Endothelial cell of umbilical vein (primary cell): ENCODE data around the gene RORC.

ENCODE experiments used
- CTCF ChIP-seq, 2 donors: IDR thresholded peaks; 1 replicate in 1 of 2; 2 replicates in 1 of 2; pipeline ENCODE4 v1.5.1; 2011; ENCODE audit warnings: low read length in 2 of 2, mild to moderate bottlenecking in 2 of 2, moderate library complexity in 2 of 2, control low read depth in 1 of 2, inconsistent platforms in 1 of 2, low read depth in 1 of 2; ENCODE audit not compliant: insufficient read depth in 1 of 2; ENCODE audit errors: extremely low read depth in 1 of 2
- FOS ChIP-seq: IDR thresholded peaks from 2 replicates; pipeline ENCODE4 v1.6.1; 2011; ENCODE audit warnings: mild to moderate bottlenecking, low read length, moderate library complexity, borderline replicate concordance; ENCODE audit not compliant: insufficient read depth
- GATA2 ChIP-seq: IDR thresholded peaks from 2 replicates; pipeline ENCODE4 v1.7.0; 2011; ENCODE audit warnings: low read depth, mild to moderate bottlenecking, moderate library complexity, mixed read lengths, low read length; ENCODE audit not compliant: insufficient read length, insufficient read depth
- MAX ChIP-seq: IDR thresholded peaks from 2 replicates; pipeline ENCODE4 v1.6.1; 2011; ENCODE audit not compliant: insufficient read depth, insufficient read length
- MYC ChIP-seq: IDR thresholded peaks from one replicate; pipeline ENCODE4 v1.6.1; 2011; ENCODE audit warnings: mild to moderate bottlenecking, low read depth, low read length
- POLR2A ChIP-seq: IDR thresholded peaks from 2 replicates; pipeline ENCODE4 v1.6.1; 2012; ENCODE audit warnings: low read depth, mild to moderate bottlenecking, control low read depth, low read length

GRCh38 chr1:151862604-151863003 is 31.0 kb upstream of the RORC start:
- TF ChIP-seq MAX (no peak), CTCF (IDR thresholded peaks at IDR 0.05; ENCODE audit: extremely low read depth in 1 of 2, insufficient read depth in 1 of 2, low read depth in 1 of 2, low read length in 2 of 2) (no peak), GATA2 (no peak), FOS (no peak), POLR2A (no peak), MYC (no peak)
